ENCODE data around the gene SIGLEC14.

SIGLEC14 gene

DNA sequence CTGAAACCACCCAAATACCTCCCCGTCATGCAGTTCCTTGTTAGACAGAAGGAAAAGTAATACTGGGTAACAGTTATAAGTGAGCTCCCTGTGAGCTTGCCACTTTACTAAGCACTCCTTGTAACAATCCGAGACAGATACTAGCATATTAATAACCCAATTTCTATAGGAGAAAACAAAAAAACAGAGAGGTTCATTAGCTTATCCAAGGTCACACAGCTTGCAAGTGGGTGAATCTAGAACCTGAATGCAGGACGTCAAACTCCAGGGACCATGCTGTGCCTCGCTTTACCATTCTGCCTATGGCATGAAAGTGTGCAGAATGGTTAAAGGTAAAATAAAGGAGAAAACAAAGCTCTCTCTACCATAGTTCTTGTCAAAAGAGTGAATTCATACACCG, 31.8 kb downstream of the SIGLEC14 start:
- no peak for DNase-seq

DNA sequence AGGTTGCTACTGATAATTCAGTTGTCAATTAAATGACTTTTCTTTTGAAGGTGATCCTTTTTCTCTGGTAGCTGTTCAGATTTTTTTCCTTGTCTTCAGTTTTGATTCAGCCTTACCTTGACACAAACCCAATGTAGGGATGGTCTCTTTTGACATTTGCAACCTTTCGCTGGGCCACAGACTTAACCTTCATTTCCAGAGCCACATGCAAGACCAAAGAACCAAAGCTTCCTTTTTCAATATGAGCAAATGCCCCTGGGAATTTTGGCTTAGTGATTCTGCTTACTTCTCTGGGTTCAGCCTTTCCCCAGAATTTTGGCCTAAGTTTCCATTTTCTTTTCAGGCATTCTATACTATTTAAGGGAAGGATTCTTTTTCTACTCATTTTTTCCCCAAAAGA, 36.0 kb downstream of the SIGLEC14 start:
- no peak for DNase-seq

DNA sequence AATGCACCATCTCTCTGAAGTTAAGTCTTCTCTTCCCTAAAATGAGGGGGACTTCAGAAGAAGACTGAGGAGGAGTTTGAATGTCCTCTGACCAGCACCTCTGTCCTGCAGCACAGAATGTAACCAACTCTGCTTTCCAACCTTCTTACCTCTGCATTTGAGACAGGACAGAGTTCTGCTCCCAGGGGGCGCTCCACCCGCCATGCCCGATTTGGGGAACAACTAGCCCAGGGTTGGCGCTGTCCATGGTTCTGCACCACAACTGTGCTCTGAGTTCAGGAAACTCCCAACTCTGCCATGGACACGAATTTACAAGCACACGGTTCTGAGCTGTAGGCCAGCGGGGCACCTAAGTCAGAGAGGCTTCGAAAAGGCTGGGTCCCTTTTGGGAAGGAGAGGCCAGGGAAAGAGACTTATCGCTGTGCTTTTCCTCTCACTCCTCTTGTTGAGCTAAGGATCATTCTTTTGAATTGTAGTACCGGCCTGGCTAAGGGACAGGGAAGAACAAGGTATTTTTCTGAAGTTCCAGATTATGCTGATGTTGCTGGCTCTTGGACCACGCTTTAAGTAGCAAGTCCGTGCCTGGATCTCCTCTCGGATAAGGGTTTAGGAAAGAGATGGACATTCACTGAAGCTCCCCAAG, 38.6 kb downstream of the SIGLEC14 start:
- DNase-seq = no peak

GRCh38 chr19:51607077-51607476, 39.5 kb downstream of the SIGLEC14 start:
- no peak for DNase-seq

GRCh38 chr19:51602189-51602854, 44.3 kb downstream of the SIGLEC14 start:
- no peak for DNase-seq

- no peak for DNase-seq
Observed at GRCh38 chr19:51600940-51601580, 45.6 kb downstream of the SIGLEC14 start.

GRCh38 chr19:51599084-51599483, 47.5 kb downstream of the SIGLEC14 start:
- no peak for DNase-seq

- no peak for DNase-seq
Observed at GRCh38 chr19:51598159-51598915, 48.3 kb downstream of the SIGLEC14 start.

DNA sequence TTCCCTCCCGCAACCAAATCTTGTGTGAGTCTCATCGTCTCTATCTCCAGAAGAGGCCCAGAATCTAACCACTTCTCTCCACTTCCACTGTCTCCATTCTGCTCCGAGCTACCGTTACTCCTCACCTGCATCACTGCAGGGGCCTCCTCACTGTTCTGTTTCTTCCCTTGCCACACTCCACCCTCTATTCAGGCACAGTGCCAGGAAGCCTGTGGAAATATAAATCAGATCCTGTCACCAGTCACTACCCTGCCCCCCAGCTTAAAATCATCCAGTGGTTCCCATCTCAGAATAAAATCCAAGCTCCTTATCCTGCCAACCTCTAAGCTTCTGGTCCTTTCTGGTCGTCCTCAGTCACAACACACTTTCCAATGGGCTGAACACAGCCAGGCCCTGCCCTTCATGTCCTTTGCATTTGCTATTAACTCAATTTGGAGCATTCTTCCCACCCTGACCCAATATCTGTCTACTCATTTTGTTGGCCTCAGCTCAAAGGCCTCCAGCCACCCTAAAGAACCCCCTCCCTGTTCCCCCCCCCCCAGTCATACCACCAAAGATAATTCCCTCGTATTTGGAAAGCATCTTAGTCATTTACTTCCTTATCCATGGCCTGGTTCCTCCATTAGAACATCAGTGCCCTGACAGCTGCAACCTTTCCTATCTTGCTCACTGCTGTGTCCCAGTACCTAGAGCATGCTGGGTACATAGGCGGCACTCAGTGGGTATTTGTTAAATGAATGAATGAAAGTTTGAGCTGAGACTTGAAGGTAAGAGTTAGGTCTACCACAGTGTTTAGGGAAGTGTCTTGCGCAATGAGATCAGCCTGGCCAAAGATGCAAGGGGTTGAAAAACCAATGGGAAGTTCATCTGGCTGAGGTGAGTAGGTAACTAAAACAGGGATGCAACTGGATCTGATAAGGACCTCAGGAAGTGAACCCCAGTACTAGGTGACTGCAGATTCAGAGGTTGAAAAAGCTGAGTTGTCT, 51.1 kb downstream of the SIGLEC14 start:
- DNase-seq = no peak

- DNase-seq = no peak
Observed at GRCh38 chr19:51594774-51595109, 51.9 kb downstream of the SIGLEC14 start.

DNA sequence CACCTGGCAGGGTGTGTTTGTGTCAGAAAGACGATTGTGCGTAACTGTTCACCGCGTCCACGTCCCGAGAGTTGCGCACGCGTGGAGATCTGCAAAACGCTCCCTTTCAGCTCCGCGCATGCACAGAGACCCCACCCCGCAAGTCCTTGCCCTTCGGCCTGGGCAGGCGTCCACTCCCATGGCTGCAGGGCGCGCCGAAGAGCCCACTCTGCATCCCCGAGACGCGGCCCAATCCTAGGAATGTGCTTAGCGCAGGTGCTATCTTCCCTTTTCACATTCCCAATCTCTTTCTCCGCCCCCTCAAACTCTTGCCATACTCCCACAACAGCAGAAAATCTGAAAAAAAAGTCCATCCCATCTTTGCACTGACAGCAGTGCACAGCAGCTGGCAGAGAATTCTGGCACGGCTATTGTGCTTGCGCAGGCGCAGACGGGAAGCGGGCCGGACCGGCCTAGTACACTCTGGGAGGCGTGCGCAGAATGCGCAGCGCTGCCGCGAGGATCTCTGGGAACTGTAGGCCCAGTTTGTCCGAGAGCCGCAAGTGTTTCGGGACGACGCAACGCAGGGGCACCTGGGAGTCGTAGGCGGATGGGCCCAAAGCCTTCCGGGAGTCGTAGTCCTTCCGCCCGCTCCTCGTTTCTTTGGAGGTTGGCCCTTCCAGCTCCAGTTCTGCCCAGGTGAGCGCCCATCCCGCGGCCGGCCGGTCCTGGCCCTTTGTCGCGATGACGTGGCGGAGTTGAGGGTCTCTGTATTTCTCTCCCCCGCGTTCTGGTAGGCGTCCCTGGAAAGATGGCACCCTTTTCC, 52.5 kb downstream of the SIGLEC14 start:
- peak; percentile 78 for DNase-seq

GRCh38 chr19:51593138-51593890, 53.3 kb downstream of the SIGLEC14 start:
- no peak for DNase-seq

All from NCI-H2081 treated with DMSO at 0.1 percent for 48 hours (cell line).